ENCODE measurements around the gene DNAJA4. TPM values are rescaled to one million over a fixed set of nuclear protein-coding genes. Genes with fewer than 3 reads are reported as not detected.
A peak's percentile ranks its signal among the peaks of the same experiment; 100 is the strongest.

DNAJA4 gene
- total and polyA plus RNA-seq, 2 of the 13 experiments (the other 11 are each of a cell fraction or from before 2014, with no cell fraction given): not detected

- TF ChIP-seq ZNF609 (CRISPR knock-in tag; IDR thresholded peaks at IDR 0.05; ENCODE audit: borderline replicate concordance) (peak; percentile 68; the same call in 1 of the 2 replicates), RAD51 (IDR thresholded peaks at IDR 0.05; ENCODE audit: borderline replicate concordance) (no peak), FOXO1 (CRISPR knock-in tag; IDR thresholded peaks at IDR 0.05) (no peak; the same call in 1 of the 2 replicates), RARG (CRISPR knock-in tag; IDR thresholded peaks at IDR 0.05; ENCODE audit: low read depth) (no peak), SIX4 (CRISPR knock-in tag; IDR thresholded peaks at IDR 0.05) (no peak), ZNF615 (CRISPR knock-in tag; IDR thresholded peaks at IDR 0.05; ENCODE audit: borderline replicate concordance) (no peak), ZUFSP (CRISPR knock-in tag; IDR thresholded peaks at IDR 0.05; ENCODE audit: borderline replicate concordance) (no peak), ZNF629 (CRISPR knock-in tag; conservative IDR thresholded peaks at IDR 0.05) (no peak), ZNF569 (CRISPR knock-in tag; IDR thresholded peaks at IDR 0.05; ENCODE audit: borderline replicate concordance) (no peak), LCORL (IDR thresholded peaks at IDR 0.05) (no peak), LCORL (CRISPR knock-in tag; IDR thresholded peaks at IDR 0.05) (no peak), CREB1 (IDR thresholded peaks at IDR 0.05) (peak; percentile 94), CREB1 (CRISPR knock-in tag; IDR thresholded peaks at IDR 0.05) (peak; percentile 97), KLF9 (CRISPR knock-in tag; IDR thresholded peaks at IDR 0.05; ENCODE audit: low read depth) (no peak)
- TF ChIP-seq, protein P1, sequence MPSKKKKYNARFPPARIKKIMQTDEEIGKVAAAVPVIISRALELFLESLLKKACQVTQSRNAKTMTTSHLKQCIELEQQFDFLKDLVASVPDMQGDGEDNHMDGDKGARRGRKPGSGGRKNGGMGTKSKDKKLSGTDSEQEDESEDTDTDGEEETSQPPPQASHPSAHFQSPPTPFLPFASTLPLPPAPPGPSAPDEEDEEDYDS (CRISPR knock-in tag; IDR thresholded peaks at IDR 0.05): peak; percentile 60; the same call in 1 of the 2 replicates
- TF ChIP-seq, protein P2, sequence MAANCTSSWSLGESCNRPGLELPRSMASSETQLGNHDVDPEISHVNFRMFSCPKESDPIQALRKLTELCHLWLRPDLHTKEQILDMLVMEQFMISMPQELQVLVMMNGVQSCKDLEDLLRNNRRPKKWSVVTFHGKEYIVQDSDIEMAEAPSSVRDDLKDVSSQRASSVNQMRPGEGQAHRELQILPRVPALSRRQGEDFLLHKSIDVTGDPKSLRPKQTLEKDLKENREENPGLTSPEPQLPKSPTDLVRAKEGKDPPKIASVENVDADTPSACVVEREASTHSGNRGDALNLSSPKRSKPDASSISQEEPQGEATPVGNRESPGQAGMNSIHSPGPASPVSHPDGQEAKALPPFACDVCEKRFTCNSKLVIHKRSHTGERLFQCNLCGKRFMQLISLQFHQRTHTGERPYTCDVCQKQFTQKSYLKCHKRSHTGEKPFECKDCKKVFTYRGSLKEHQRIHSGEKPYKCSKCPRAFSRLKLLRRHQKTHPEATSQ (CRISPR knock-in tag; IDR thresholded peaks at IDR 0.05; ENCODE audit: borderline replicate concordance): peak; percentile 69; the same call in 1 of the 2 replicates
- TF ChIP-seq, protein P3, sequence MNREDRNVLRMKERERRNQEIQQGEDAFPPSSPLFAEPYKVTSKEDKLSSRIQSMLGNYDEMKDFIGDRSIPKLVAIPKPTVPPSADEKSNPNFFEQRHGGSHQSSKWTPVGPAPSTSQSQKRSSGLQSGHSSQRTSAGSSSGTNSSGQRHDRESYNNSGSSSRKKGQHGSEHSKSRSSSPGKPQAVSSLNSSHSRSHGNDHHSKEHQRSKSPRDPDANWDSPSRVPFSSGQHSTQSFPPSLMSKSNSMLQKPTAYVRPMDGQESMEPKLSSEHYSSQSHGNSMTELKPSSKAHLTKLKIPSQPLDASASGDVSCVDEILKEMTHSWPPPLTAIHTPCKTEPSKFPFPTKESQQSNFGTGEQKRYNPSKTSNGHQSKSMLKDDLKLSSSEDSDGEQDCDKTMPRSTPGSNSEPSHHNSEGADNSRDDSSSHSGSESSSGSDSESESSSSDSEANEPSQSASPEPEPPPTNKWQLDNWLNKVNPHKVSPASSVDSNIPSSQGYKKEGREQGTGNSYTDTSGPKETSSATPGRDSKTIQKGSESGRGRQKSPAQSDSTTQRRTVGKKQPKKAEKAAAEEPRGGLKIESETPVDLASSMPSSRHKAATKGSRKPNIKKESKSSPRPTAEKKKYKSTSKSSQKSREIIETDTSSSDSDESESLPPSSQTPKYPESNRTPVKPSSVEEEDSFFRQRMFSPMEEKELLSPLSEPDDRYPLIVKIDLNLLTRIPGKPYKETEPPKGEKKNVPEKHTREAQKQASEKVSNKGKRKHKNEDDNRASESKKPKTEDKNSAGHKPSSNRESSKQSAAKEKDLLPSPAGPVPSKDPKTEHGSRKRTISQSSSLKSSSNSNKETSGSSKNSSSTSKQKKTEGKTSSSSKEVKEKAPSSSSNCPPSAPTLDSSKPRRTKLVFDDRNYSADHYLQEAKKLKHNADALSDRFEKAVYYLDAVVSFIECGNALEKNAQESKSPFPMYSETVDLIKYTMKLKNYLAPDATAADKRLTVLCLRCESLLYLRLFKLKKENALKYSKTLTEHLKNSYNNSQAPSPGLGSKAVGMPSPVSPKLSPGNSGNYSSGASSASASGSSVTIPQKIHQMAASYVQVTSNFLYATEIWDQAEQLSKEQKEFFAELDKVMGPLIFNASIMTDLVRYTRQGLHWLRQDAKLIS (CRISPR knock-in tag; IDR thresholded peaks at IDR 0.05): no peak
Observed at GRCh38 chr15:78299101-78299930, 35.0 kb downstream of the DNAJA4 start, which contains the start of gene SKIC8 (continued).

Data from HepG2 (cell line).